HCT116 (cell line): ENCODE data around the gene BTBD9. TPM values are rescaled to one million over a fixed set of nuclear protein-coding genes. Genes with fewer than 3 reads are reported as not detected.

Experiments used
- ATAC-seq: fragments of 200-7000 bp; cut with Tn5 transposase; 2 replicates; pipeline ENCODE4 v1.9.1; 2020; ENCODE audit warnings: mild to moderate bottlenecking, moderate library complexity
- BruUV-seq: library from RNA; stranded (reverse); fragments of 400-500 nt; replicated peaks from 2 replicates; lab custom pipeline; 2021; lab: Mats Ljungman, UMichigan
- CTCF ChIA-PET: fragments of 300-600 bp; sonication (Branson Sonifier 250); formaldehyde crosslinking; loops from one replicate; lab custom pipeline; 2021; ENCODE audit warnings: antibody characterized with exemption; lab: Charles Lee
- POLR2A ChIA-PET: fragments of 300-600, 350-600 bp; sonication (Branson Sonifier 250); formaldehyde crosslinking; loops from one replicate; lab custom pipeline; 2021; ENCODE audit warnings: antibody characterized with exemption; lab: Charles Lee
- RAD21 ChIA-PET, 2 experiments: fragments of 300-600 bp; sonication (Branson Sonifier 250); formaldehyde crosslinking; loops; one replicate each; lab custom pipeline; 2023; ENCODE audit warnings: low total read pairs in 2 of 2; ENCODE audit not compliant: uncharacterized antibody in 2 of 2, unreplicated experiment in 2 of 2, low non-redundant PET in 1 of 2; lab: Charles Lee
- DNase-seq: peaks from one replicate; pipeline ENCODE4 v3.0.0-alpha.2; 2010; ENCODE audit warnings: low read depth, low spot score
- H2AFZ ChIP-seq: fragments of 200-600 bp; shearing (Covaris generic), sonication (generic); 2 replicates; pipeline ENCODE4 v1.6.1; 2017; ENCODE audit warnings: low read depth, mixed run types, mixed read lengths, antibody characterized with exemption, low read length; ENCODE audit not compliant: poor library complexity, severe bottlenecking
- H3K27ac ChIP-seq: 2 replicates; pipeline ENCODE4 v1.5.1; 2012; ENCODE audit warnings: low read depth, low read length
- H3K27me3 ChIP-seq: fragments of 200-600 bp; sonication (generic); 2 replicates; pipeline ENCODE4 v1.6.1; 2016; ENCODE audit warnings: mixed run types, low read length, mixed read lengths; ENCODE audit not compliant: insufficient read depth
- H3K36me3 ChIP-seq, 2 experiments: fragments of 200-500 bp in 1 of 2; fragments of 200-600 bp in 1 of 2; sonication (Bioruptor generic) in 1 of 2; sonication (generic) in 1 of 2; 2 replicates each; pipeline versions ENCODE4 v1.5.1 to v1.6.1; 2014 to 2016; ENCODE audit warnings: low read length in 2 of 2, inconsistent platforms in 1 of 2, mixed read lengths in 1 of 2, mixed run types in 1 of 2; ENCODE audit not compliant: insufficient read depth in 2 of 2, control insufficient read depth in 1 of 2
- H3K4me1 ChIP-seq, 2 experiments: fragments of 200-600 bp in 1 of 2; sonication (generic) in 1 of 2; 2 replicates each; pipeline versions ENCODE4 v1.5.1 to v1.6.1; 2012 to 2017; ENCODE audit warnings: low read length in 2 of 2, inconsistent platforms in 1 of 2, mild to moderate bottlenecking in 1 of 2, mixed read lengths in 1 of 2, mixed run types in 1 of 2, moderate library complexity in 1 of 2; ENCODE audit not compliant: insufficient read depth in 2 of 2, control insufficient read depth in 1 of 2
- H3K4me2 ChIP-seq: fragments of 200-600 bp; sonication (generic); 2 replicates; pipeline ENCODE4 v1.6.1; 2017; ENCODE audit warnings: mixed run types, low read length, mixed read lengths
- H3K4me3 ChIP-seq, 2 experiments: fragments of 200-600 bp in 1 of 2; sonication (generic) in 1 of 2; replicated peaks in 1 of 2; 2 replicates each; pipeline ENCODE4 v1.5.1; 2011 to 2016; ENCODE audit warnings: low read length in 2 of 2, control low read depth in 1 of 2, low read depth in 1 of 2, mild to moderate bottlenecking in 1 of 2, mixed read lengths in 1 of 2, mixed run types in 1 of 2
- H3K79me2 ChIP-seq: fragments of 200-600 bp; sonication (generic); 2 replicates; pipeline ENCODE4 v1.6.1; 2017; ENCODE audit warnings: mild to moderate bottlenecking, mixed run types, low read length, moderate library complexity, mixed read lengths; ENCODE audit not compliant: insufficient read depth
- H3K9ac ChIP-seq: fragments of 200-600 bp; sonication (generic); 2 replicates; pipeline ENCODE4 v1.6.1; 2016; ENCODE audit warnings: low read length, mixed read lengths
- H3K9me2 ChIP-seq: fragments of 200-600 bp; sonication (generic), shearing (Covaris generic); 2 replicates; pipeline ENCODE4 v1.6.1; 2017; ENCODE audit warnings: mixed run types, mild to moderate bottlenecking, moderate library complexity; ENCODE audit not compliant: insufficient read depth
- H3K9me3 ChIP-seq, 2 experiments: fragments of 200-500 bp in 1 of 2; fragments of 200-600 bp in 1 of 2; sonication (Bioruptor generic) in 1 of 2; sonication (generic) in 1 of 2; 2 replicates each; pipeline ENCODE4 v1.6.1; 2014 to 2017; ENCODE audit warnings: low read length in 2 of 2, mixed read lengths in 2 of 2, inconsistent platforms in 1 of 2, low read depth in 1 of 2, mild to moderate bottlenecking in 1 of 2, mixed run types in 1 of 2, moderate library complexity in 1 of 2; ENCODE audit not compliant: control insufficient read depth in 1 of 2, insufficient read depth in 1 of 2
- H4K20me1 ChIP-seq: fragments of 200-600 bp; sonication (generic), shearing (Covaris generic); 2 replicates; pipeline ENCODE4 v1.6.1; 2017; ENCODE audit warnings: mixed run types, mild to moderate bottlenecking, moderate library complexity; ENCODE audit not compliant: insufficient read depth
- CEBPB ChIP-seq: IDR thresholded peaks from 2 replicates; pipeline ENCODE4 v1.6.1; 2012; ENCODE audit warnings: low read depth
- CTCF ChIP-seq, 3 experiments: fragments of 200-600 bp in 1 of 3; sonication (generic) in 1 of 3; IDR thresholded peaks in 2 of 3; conservative IDR thresholded peaks in 1 of 3; 2 replicates each; pipeline ENCODE4 v1.5.1; 2012 to 2017; ENCODE audit warnings: low read depth in 2 of 3, low read length in 2 of 3, antibody characterized with exemption in 1 of 3, borderline replicate concordance in 1 of 3, control low read depth in 1 of 3, mild to moderate bottlenecking in 1 of 3, mixed read lengths in 1 of 3, mixed run types in 1 of 3, moderate library complexity in 1 of 3; ENCODE audit not compliant: insufficient read depth in 1 of 3
- ELF1 ChIP-seq: IDR thresholded peaks from 2 replicates; pipeline ENCODE4 v1.6.1; 2012; ENCODE audit warnings: low read depth, borderline replicate concordance
- JUND ChIP-seq: IDR thresholded peaks from 2 replicates; pipeline ENCODE4 v1.6.1; 2012
- POLR2A ChIP-seq: IDR thresholded peaks from 2 replicates; pipeline ENCODE4 v1.7.0; 2011; ENCODE audit warnings: borderline replicate concordance; ENCODE audit not compliant: insufficient read depth, insufficient read length; ENCODE audit errors: extremely low read depth
- RAD21 ChIP-seq: IDR thresholded peaks from 2 replicates; pipeline ENCODE4 v1.6.1; 2012; ENCODE audit warnings: low read depth, mild to moderate bottlenecking
- SIN3A ChIP-seq: IDR thresholded peaks from 2 replicates; pipeline ENCODE4 v1.6.1; 2012; ENCODE audit warnings: low read depth
- SP1 ChIP-seq: IDR thresholded peaks from 2 replicates; pipeline ENCODE4 v1.6.1; 2012; ENCODE audit warnings: low read depth
- SRF ChIP-seq: IDR thresholded peaks from 2 replicates; pipeline ENCODE4 v1.6.1; 2012; ENCODE audit warnings: low read depth
- ZFX ChIP-seq: fragments of 450-650 bp; IDR thresholded peaks from 2 replicates; pipeline ENCODE4 v1.6.1; 2017
- intact Hi-C: fragments of 100-400 bp; cut with micrococcal nuclease; formaldehyde crosslinking; loops from 2 replicates; pipeline ENCODE4 v1.10.0; 2022
- total RNA-seq: library from RNA; stranded (reverse); gene quantifications from one replicate; pipeline ENCODE4 v1.2.1, GENCODE V29; 2021; ENCODE audit not compliant: unreplicated experiment
- TF ChIP-seq, protein P1 (sequence below): IDR thresholded peaks from 2 replicates; pipeline ENCODE4 v1.6.1; 2012; ENCODE audit warnings: low read depth

BTBD9 gene
- total RNA-seq, 1 experiment from 2014 or later: 10.9 TPM

- Histone ChIP-seq H2AFZ (no peak overlapping the region), H3K36me3 (no peaks in the 10 kb centered on the region), H3K9ac (no peak overlapping the region), H3K27me3 (no peaks in the 10 kb centered on the region), H3K79me2 (no peaks in the 10 kb centered on the region), H3K4me1 (0 out of 4 replicates have a peak, but pooled peaks cover 0 to 5% of the 10 kb centered on the region in 2 experiments), H3K4me3 (no peak overlapping the region), H3K27ac (no peak overlapping the region), H4K20me1 (no peaks in the 10 kb centered on the region), H3K9me2 (no peaks in the 10 kb centered on the region), H3K9me3 (no peaks in the 10 kb centered on the region), H3K4me2 (no peak overlapping the region)
- TF ChIP-seq SRF (no peak), ZFX (no peak), RAD21 (no peak), CEBPB (no peak), JUND (no peak), ELF1 (no peak), SIN3A (no peak), SP1 (no peak), POLR2A (no peak), CTCF (IDR thresholded peaks at IDR 0.05 in 2 of 3, conservative IDR thresholded peaks at IDR 0.05 in 1 of 3; ENCODE audit: borderline replicate concordance in 1 of 3, insufficient read depth in 1 of 3, low read depth in 2 of 3, low read length in 2 of 3) (no peak)
- TF ChIP-seq, protein P1, sequence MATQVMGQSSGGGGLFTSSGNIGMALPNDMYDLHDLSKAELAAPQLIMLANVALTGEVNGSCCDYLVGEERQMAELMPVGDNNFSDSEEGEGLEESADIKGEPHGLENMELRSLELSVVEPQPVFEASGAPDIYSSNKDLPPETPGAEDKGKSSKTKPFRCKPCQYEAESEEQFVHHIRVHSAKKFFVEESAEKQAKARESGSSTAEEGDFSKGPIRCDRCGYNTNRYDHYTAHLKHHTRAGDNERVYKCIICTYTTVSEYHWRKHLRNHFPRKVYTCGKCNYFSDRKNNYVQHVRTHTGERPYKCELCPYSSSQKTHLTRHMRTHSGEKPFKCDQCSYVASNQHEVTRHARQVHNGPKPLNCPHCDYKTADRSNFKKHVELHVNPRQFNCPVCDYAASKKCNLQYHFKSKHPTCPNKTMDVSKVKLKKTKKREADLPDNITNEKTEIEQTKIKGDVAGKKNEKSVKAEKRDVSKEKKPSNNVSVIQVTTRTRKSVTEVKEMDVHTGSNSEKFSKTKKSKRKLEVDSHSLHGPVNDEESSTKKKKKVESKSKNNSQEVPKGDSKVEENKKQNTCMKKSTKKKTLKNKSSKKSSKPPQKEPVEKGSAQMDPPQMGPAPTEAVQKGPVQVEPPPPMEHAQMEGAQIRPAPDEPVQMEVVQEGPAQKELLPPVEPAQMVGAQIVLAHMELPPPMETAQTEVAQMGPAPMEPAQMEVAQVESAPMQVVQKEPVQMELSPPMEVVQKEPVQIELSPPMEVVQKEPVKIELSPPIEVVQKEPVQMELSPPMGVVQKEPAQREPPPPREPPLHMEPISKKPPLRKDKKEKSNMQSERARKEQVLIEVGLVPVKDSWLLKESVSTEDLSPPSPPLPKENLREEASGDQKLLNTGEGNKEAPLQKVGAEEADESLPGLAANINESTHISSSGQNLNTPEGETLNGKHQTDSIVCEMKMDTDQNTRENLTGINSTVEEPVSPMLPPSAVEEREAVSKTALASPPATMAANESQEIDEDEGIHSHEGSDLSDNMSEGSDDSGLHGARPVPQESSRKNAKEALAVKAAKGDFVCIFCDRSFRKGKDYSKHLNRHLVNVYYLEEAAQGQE: no peak
- DNase-seq (no peak), ATAC-seq (no peak)
- intact Hi-C loops: no loop called here
- BruUV-seq: no TSS peak
- ChIA-PET POLR2A (no interaction called here), RAD21 (no interaction called here), CTCF (interaction anchor here (0.9 kb wide), 1 partner anchor 14 kb away, joined by 3 read pairs; no protein-coding TSS in a partner anchor)
These were observed 55.0 kb downstream of the BTBD9 start for GRCh38 chr6:38584731-38585130.
